Activated CD4-positive, alpha-beta T cell treated with anti-CD3 and anti-CD28 coated beads, Interleukin-2, amount 50 U/mL, for 16 hours (primary cell): Measurements from ENCODE around the gene PNPLA2.

ENCODE experiments used
- DNase-seq: peaks from one replicate; pipeline ENCODE4 v3.0.0-alpha.2; 2020

Gene PNPLA2

DNA sequence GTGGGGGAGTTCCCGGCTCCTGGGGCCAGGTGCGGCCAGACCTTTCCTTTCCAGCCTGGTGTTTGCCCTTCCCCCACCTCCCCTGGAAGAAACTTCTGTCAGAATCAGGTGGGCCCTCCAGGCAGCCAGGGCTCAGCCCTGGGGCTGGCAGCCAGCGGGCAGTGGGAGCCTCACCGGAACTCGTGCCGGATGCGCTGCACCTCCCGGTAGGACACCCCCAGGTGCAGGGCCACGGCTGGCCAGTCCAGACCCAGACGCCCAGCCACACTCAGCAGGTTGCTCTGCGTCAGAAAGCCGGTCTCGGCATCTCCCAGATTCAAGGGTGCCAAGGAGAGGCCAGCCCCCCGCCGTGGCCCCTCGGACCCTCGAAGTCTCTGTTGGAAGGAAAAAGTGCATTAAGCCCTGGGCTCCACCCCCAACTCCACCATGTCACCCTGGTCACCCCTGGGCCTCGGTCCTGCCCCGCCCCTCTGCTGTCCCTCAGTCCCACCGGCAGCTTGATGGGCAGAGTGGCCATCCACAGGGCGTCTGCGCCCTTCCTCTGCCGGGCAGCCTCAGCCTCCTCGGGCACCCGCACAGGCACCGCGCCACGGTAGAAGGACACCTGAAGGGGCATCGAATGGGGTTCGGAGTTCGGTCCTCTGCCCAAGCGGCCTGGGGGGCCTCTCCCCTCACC lies 18.9 kb upstream of the PNPLA2 start:
- no peak for DNase-seq

DNA sequence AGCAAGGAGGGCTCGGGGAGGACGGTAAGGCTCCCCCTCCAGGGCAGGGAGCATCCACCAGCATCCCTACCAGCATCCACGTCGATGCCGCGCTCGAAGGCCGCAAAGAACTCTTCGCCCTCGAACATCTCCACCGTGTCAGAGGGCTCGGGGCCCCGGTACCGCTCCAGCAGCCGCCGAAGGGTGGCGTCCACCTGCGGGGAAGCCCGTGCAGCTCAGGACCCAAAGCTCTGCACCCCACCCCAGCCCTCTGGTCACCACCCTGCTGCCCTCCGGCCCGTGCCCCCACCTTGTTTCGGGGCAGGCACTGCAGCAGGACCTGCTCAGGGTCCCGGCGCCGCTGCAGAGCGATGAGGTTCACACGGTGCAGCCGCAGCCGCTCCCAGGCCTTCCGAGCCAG lies 18.2 kb upstream of the PNPLA2 start:
- DNase-seq, result no peak

DNA sequence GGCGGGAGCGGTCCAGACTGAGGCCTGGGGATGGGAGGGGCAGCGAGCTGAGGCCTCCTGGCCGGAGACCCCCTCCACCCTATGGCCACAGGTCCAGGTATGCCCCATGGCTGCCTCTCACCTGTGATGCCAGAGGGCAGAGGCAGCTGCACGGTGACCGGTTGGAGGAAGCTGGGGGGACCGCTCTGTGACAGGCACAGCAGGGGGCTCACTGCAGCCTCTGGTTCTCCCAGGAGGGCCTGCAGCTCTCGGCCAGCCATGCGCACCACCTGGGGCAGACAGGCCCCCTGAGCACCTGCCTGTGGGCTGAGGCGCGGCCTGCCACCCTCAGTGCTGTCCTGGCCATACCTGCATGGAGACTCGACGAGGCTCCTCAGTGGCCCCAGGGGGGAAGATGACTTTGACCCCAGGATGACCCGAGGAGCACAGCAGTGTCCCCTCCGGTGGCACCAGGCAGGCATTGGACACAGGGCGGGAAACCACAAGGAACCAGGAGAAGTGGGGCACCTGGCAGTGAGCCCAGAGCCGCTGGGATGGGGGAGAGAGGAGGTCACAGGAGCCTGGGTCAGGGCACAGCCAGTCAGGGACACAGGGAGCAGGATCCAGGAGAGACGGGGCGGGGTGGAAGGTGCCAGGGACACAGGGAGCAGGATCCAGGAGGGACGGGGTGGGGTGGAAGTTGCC lies 17.5 kb upstream of the PNPLA2 start:
- no peak for DNase-seq

DNA sequence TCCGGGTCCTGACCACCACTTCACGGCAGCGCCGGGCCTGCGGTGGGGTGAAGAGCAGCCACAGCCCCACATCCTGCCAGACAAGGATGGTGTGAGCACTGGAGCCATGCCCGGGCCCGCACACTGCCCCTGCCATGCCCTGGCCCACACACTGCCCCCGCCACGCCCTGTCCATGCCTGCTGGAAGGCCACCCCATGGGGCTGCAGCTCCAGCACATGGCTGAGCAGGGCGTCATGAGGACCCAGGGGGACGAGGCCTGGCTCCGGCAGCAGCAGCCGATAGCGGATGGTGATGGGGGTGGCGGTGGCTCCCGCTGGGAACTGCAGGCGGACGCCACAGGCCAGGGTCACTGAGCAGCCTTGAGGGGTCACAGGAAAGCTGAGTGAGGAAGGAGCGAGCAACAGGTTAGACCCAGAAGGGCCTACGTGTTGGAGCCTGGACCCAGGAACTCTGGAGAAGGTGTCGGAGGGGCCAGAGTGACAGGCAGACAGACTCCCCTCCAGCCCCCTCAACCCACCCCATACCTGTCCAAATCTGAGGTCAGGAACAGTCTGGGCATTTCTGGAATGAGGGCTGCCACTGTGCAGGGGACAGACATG lies 16.6 kb upstream of the PNPLA2 start:
- no peak for DNase-seq

DNA sequence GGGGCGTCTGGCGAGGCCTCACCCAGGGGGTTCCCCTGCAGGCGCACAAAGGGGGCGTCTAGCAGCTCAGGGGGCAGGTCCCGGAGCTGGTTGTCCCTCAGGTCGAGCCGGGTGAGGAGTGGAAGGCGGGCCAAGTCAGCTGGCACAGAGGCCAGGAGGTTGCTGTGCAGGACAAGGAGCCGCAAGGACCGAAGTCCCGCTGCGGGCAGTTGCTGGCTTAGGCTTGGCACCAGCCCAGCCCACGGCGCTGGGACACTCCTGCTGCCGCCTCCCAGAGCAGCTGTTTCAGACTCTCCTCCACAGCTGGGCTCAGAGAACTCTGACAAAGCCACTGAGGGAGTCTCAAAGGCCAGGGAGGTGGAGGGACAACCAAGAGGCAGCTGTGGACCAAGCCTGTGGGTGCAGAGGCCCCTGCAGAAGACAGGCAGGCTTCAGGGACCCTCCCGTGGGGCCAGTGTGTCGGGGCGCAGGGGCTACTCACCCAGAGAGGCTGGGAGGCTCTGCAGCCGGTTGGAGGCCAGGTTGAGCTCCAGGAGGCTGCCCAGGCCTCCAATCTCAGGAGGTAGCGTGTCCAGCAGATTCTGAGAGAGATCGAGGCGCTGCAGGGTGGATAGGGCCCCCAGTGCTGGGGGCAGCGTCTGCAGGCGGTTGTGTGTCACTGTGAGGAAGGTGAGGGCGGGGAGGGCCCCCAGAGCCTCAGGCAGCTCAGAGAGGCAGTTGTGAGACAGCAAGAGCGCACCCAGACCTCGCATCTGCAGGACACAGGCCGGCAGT lies 15.8 kb upstream of the PNPLA2 start:
- no peak for DNase-seq

DNA sequence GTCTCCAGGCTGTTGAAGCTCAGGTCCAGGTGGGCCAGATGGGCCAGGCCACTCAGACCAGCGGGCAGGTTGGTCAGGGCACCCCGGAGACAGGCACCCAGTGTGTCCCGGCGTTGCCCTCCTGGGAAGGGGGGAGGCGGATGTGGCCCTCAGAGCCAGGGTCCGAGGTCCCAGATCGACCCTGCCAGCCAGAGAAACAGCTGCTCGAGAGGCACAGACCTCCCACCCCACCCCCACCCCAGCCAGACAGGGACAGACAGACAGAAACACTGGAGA lies 15.3 kb upstream of the PNPLA2 start:
- no peak for DNase-seq

DNA sequence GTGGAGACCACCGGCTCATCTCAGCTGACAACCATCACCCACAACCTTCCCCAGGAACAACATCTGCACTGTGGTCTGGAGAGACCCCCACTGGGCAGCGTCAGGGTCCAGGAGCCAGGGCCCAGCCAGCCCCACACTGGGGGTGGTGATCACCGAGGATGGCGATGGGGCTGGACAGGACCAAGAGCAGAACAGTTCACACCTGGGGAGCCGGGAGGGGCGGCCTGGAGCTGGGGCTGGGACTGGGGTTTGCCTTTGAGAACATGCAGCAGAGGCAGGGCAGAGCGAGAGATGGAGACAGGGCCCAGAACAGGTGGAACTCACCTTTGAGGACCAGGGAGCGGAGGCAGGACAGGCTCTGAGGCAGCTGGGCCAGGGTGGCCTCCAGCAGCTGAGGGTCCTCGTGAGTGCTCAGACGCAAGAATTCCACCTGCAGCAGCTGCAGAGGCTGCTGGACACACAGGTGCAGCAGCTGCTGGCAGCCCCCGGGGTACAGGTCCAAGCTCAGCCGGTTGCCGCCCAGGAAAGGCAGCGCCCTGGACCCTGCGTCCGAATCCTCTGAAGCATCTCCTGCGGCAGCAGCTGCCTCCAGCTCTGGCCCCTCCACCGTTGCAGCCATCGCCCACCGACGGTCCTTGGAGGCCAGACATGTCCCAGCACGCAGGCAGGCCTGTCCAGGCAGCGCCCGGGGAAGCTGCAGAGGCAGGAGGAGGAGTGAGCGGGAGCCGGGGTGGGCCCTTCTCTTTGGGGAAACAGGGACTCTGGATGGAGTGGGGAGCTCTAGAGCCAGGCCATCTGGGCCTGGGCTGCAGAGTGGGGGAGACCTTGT lies 14.7 kb upstream of the PNPLA2 start:
- DNase-seq, result no peak

DNA sequence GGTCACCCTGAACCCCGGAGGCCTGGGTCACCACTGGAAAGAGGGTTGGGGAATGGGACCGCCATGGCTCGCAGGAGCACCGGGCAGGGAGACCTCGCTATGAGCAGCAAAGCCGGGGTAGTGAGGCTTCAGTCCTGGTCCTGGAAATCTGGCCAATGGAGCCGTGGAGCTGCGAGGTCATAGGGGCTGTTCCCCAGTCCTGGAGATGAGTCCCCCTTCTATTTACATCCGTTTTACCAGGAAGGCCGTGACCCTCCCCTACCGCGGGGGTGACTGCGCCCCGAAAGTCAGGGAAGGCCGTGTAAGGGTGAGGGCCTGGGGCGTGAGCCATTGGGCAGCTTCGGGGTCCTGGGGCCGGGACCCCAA lies 14.1 kb upstream of the PNPLA2 start:
- no peak for DNase-seq

DNA sequence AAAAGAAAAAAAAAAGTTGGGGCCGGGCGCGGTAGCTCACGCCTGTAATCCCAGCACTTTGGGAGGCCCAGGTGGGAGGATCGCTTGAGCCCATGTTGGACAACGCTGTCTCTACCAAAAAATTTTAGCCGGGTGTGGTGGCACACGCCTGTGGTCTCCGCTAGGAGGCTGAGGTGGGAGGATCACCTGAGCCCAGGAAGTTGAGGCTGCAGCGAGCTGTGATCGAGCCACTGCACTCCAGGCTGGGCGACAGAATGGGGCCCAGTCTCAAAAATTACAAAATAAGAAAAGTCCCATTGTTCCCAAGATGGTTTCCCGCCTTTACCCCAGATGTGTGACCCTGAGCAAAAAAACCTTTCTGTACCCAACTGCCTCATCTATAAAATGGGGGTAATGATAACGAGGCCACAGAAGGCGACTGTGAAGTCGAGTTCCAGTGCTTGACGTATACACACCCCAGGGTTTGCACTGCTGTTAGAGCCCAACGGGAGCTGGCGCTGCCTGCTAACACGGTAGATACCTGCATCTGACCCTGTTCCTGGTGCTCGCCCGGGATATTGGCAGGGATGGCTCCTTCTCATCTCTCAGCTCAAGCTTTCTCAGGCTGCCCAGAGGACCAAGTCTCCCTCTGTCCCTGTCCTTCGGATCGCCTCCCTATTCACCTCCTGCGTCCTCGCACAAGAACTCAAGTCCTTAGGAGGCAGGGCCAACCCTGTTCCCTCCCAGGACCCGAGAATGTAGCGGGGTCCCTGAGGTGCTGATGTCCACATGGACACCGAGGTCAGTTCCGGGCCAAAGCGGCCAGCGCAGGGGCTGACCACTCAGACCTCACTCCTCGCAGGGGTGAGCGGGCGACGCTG lies 10.1 kb upstream of the PNPLA2 start:
- DNase-seq, result peak; percentile 78

DNA sequence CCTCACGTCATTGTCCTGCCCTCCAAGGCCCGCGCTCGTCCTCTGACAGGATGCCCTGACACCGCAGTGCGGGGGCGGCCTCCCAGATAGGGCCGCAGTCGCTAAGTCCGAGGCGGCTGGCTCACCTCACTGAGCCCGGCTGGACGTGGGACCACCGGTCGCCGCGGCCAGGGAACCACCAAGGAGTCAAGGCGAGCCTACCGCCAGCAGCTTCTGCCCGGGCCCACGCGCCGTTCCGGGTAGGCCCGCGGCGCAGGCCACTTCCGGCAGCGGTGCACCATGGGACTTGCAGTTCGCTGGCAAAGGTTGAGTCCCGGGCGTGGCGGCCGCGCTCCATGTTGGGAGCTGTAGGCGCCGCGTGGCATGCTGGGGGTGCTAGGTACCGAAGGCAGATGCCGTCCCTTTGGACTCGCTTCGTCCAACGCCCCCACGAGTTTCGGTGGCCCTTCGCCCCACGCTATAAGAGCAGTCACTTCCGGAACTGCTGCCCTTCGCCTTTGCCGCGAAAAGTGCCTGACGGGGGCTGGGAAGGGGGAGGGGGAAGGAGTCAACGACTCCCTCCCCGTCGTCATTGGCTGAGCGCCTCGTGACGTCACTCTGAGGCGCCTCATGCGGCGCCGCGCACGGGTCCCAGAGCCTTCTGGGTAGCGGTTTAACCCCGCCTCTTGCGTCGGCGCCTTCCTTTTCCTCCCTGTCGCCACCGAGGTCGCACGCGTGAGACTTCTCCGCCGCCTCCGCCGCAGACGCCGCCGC lies 9.3 kb upstream of the PNPLA2 start, which contains the start of gene RPLP2:
TSS of gene RPLP2 (plus strand) at position 681 of the 753 bp plus-strand sequence. CDS start 268 bp downstream, outside the sequence.
- DNase-seq, result peak; percentile 98

DNA sequence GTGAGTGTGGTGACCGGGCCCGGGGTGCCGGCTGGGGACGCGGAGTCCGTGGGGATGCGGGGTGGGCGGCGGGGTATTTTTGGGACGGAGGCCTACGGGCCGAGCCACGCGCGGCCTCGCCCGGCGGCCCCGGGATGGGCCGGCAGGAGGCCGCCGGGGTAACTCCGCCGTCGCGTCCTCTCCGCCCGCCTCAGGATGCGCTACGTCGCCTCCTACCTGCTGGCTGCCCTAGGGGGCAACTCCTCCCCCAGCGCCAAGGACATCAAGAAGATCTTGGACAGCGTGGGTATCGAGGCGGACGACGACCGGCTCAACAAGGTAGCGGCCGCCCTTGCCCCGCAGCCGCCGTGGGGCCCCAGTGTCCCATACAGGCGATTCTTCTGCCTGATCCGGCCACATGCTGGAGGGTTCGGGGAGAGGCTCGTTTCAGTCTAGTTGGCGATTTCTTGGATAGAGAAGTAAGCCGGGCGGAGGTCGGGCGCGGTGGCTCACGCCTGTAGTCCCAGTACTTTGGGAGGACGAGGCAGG lies 8.6 kb upstream of the PNPLA2 start:
- no peak for DNase-seq

DNA sequence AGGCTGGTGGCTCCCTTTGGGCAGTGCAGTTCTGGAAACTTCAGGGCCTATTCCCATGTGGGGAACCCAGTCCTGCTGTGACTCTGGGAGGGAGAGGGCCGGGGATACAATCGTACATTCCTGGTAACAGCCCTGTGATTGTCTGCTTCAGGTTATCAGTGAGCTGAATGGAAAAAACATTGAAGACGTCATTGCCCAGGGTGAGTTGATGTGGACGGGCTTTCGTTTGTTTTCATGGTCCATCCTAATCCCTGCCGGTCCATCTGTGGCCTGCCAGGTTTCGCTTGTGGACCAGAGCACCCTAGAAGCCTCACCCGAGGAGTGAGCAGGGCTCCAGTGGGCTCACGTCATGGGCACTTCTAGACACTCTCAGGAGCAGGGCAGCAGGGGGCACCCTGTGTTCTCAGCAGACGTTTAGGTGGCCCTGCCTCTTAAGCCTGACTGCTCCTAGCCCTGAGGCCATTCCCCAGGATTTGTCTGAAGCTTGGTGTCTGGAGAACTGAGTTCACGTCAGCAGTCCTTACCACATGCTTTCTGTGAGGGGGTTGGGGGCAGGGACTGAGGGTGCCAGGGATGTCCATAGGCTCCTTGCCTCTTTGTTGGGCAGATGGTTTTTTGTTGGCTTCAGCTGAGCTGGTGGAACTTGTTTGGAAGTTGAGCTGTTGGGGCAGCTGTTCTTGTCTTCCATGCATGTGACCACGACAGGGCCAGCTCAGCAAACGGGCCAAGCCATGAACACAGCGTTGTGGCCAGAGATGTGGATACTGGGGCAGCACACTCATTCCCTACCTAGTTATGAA lies 7.1 kb upstream of the PNPLA2 start:
- DNase-seq, result no peak

DNA sequence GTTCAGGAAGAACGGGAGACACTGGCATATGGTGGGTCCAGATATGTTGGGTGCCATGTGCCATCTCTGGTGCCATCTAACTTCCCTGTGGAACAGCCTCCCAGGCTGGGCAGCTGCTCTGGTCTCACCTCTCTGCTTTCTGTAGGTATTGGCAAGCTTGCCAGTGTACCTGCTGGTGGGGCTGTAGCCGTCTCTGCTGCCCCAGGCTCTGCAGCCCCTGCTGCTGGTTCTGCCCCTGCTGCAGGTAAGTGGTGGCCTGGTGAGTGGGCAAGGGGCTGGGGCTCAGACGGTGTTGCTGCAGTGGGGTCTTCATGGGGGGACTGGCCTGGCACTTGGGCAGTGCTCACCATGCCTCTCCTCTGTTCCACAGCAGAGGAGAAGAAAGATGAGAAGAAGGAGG lies 6.3 kb upstream of the PNPLA2 start:
- no peak for DNase-seq

DNA sequence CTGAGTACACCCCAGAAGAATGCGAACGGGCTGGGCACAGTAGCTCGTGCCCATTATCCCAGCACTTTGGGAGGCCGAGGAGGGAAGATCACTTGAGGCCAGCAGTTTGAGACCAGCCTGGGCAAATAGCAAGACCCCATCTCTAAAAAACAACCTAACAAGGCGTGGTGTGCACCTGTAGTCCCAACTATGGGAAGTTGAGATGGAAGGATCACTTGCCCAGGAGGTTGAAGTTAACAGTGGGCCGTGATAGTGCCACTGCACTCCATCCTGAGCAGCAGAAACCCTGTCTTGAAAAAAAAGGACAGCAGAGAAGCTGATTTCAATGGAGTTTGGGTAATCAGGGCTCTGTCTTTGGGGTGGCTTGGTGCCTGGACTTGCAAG lies 5.7 kb upstream of the PNPLA2 start:
- DNase-seq, result no peak

DNA sequence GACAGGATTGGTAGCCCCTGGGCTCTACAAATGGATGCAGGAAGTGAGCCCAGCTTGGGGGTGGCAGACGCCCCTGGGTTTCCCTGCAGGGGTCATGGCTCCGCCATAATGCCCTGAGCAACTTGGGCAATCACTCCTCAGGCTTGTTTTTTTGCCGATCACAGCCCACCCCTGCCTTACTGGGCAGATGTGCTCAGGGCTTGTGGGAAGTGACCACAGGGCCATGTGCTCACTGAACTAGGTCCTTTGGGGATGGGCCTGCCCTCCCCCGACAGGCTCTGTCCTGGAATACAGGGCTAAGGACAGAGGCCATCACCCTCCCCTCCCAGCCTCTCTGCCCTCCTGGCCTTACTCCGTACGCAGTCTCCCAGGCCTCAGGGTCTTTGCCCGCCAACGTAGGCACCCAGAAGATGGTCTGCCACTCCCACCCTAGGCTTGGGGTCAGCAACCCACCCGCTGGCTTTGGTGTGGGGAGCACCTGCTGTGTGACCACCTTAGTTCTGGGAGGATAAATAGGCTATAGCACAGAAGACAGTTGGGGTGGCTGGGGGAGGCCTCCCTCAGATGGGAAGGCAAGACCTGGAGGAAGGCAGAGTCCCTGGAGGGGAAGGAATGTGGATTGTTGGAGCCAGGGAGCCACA lies 5.1 kb upstream of the PNPLA2 start:
- DNase-seq, result no peak

DNA sequence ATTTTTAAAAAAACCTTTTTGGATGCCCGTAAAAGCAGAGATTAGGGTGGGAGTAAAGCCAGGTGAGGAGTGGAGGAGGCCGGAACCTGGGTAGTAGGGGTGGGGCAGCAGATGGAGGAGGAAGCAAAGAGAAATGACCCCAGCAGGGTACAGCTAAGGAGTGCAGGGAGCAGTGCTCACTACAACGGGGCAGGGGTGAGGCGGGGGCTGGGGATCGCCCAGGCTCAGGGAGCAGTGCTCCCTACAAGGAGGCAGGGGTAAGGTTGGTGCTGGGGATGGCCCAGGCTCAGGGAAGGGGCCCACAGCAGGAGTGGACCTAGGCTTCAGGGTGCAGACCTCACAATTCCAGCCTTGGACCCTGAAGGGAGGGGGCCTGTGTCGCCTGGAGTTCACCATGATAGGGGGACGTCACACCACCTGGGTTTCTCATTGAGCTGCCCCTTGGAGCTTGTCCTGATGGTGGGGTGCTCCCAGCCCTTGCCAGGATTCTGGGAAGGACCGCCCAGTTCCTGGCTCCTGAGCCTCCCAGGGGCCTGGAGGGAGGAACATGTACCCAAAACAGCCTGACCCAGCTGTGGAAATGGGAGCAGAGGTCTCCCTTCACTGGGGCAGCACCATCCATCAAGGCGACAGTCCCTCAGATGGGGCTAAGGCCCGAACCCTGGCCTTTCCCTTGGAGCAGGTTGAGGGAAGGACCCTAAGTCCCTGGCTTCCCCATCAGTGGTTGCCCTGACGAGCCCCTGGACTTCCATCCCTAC lies 2.9 kb upstream of the PNPLA2 start:
- no peak for DNase-seq

DNA sequence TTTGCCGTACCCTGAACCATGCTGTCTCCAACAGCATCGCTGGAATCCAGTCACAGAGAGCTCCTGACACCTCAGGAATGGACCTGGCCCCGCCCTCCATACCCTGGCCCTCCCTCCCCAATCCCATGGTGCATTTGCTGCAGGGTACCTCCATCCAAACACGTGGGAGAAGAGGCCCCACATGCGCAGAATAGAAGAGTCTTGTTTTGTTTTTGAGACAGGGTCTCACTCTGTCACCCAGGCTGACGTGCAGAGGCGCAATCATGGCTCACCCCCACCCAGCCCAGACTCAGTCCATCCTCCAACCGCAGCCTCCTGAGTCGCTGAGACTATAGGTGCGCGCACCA lies 2.3 kb upstream of the PNPLA2 start:
- no peak for DNase-seq

DNA sequence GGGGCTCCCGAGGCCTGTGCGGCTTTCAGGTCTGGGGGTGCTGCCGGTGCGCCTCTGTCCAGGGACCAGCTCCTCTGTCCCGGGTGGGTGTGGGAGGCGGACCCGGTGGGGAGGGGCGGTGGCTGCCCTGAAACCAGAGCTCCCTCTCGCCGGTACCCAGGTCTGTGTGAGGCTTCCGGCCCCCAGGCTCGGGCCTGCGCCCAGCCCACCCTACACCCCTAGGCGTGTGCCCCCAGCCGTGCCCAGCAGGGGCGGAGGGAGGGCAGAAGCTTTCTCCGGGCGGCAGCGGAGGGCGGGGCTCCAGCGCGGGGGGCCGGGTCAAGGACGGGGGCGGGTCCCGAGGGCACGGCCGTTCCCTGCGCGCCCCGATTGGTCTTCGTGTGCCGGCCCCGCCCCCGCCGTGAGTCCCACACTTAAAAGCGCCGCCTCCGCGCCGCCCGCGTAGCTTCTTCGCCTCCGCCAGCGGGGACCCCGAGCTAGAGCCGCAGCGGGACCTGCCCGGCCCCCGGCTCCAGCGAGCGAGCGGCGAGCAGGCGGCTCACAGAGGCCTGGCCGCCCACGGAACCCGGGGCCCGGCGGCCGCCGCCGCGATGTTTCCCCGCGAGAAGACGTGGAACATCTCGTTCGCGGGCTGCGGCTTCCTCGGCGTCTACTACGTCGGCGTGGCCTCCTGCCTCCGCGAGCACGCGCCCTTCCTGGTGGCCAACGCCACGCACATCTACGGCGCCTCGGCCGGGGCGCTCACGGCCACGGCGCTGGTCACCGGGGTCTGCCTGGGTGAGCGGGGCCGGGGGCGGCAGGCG lies 616 bp downstream of the PNPLA2 start:
- peak; percentile 91 for DNase-seq
